ENCODE data around the gene VPS4B.

Gene VPS4B

GRCh38 chr18:63397349-63397748 lies 24.9 kb downstream of the VPS4B start:
- Histone ChIP-seq H3K4me1 (ENCODE audit: insufficient read depth, poor library complexity, severe bottlenecking) (no peaks in the 10 kb centered on the region), H3K4me3 (ENCODE audit: severe bottlenecking) (no peak overlapping the region), H3K27me3 (ENCODE audit: insufficient read depth, poor library complexity, severe bottlenecking) (no peaks in the 10 kb centered on the region), H3K27ac (ENCODE audit: poor library complexity, severe bottlenecking) (no peak overlapping the region), H3K9me3 (ENCODE audit: severe bottlenecking) (no peaks in the 10 kb centered on the region), H3K36me3 (ENCODE audit: low read depth) (peaks cover 87% of the 10 kb centered on the region)
- DNase-seq (ENCODE audit: low spot score) = no peak
- ATAC-seq (ENCODE audit: low read depth) = no peak
- no peak for TF ChIP-seq CTCF (IDR thresholded peaks at IDR 0.05; ENCODE audit: poor library complexity, severe bottlenecking)

- ATAC-seq (ENCODE audit: low read depth) = no peak
- H3K36me3 ChIP-seq (ENCODE audit: low read depth) = peaks cover 85% of the 10 kb centered on the region
- no peak overlapping the region for H3K27ac ChIP-seq (ENCODE audit: poor library complexity, severe bottlenecking)
- no peaks in the 10 kb centered on the region for H3K4me1 ChIP-seq (ENCODE audit: insufficient read depth, poor library complexity, severe bottlenecking)
- TF ChIP-seq CTCF (IDR thresholded peaks at IDR 0.05; ENCODE audit: poor library complexity, severe bottlenecking) = no peak
- H3K9me3 ChIP-seq (ENCODE audit: severe bottlenecking) = no peaks in the 10 kb centered on the region
- H3K4me3 ChIP-seq (ENCODE audit: severe bottlenecking) = no peak overlapping the region
- DNase-seq (ENCODE audit: low spot score) = no peak
- no peaks in the 10 kb centered on the region for H3K27me3 ChIP-seq (ENCODE audit: insufficient read depth, poor library complexity, severe bottlenecking)
Measured at GRCh38 chr18:63395503-63395902, 26.8 kb downstream of the VPS4B start.

- no peak overlapping the region for H3K27ac ChIP-seq (ENCODE audit: poor library complexity, severe bottlenecking)
- ATAC-seq (ENCODE audit: low read depth) (no peak), DNase-seq (ENCODE audit: low spot score) (no peak)
- H3K36me3 ChIP-seq (ENCODE audit: low read depth) = peaks cover 85% of the 10 kb centered on the region
- H3K4me1 ChIP-seq (ENCODE audit: insufficient read depth, poor library complexity, severe bottlenecking) = no peaks in the 10 kb centered on the region
- no peak overlapping the region for H3K4me3 ChIP-seq (ENCODE audit: severe bottlenecking)
- H3K9me3 ChIP-seq (ENCODE audit: severe bottlenecking) = no peaks in the 10 kb centered on the region
- no peak for TF ChIP-seq CTCF (IDR thresholded peaks at IDR 0.05; ENCODE audit: poor library complexity, severe bottlenecking)
- H3K27me3 ChIP-seq (ENCODE audit: insufficient read depth, poor library complexity, severe bottlenecking) = no peaks in the 10 kb centered on the region
Measured at GRCh38 chr18:63394954-63395353, 27.3 kb downstream of the VPS4B start.

- ATAC-seq (ENCODE audit: low read depth) (no peak), DNase-seq (ENCODE audit: low spot score) (no peak)
- peaks cover 32% of the 10 kb centered on the region for H3K36me3 ChIP-seq (ENCODE audit: low read depth)
- no peak for TF ChIP-seq CTCF (IDR thresholded peaks at IDR 0.05; ENCODE audit: poor library complexity, severe bottlenecking)
- H3K4me1 ChIP-seq (ENCODE audit: insufficient read depth, poor library complexity, severe bottlenecking) = no peaks in the 10 kb centered on the region
- H3K27ac ChIP-seq (ENCODE audit: poor library complexity, severe bottlenecking) = no peak overlapping the region
- no peaks in the 10 kb centered on the region for H3K27me3 ChIP-seq (ENCODE audit: insufficient read depth, poor library complexity, severe bottlenecking)
- no peak overlapping the region for H3K4me3 ChIP-seq (ENCODE audit: severe bottlenecking)
- no peaks in the 10 kb centered on the region for H3K9me3 ChIP-seq (ENCODE audit: severe bottlenecking)
Measured at GRCh38 chr18:63387861-63388260, 34.4 kb downstream of the VPS4B start.

- ATAC-seq (ENCODE audit: low read depth) = peak; percentile 14; the same call in 1 of the 3 replicates
- Histone ChIP-seq H3K9me3 (ENCODE audit: severe bottlenecking) (no peaks in the 10 kb centered on the region), H3K27me3 (ENCODE audit: insufficient read depth, poor library complexity, severe bottlenecking) (no peaks in the 10 kb centered on the region), H3K27ac (ENCODE audit: poor library complexity, severe bottlenecking) (no peak overlapping the region), H3K4me1 (ENCODE audit: insufficient read depth, poor library complexity, severe bottlenecking) (peaks cover 10% of the 10 kb centered on the region), H3K36me3 (ENCODE audit: low read depth) (no peaks in the 10 kb centered on the region), H3K4me3 (ENCODE audit: severe bottlenecking) (no peak overlapping the region)
- DNase-seq (ENCODE audit: low spot score) = no peak
- TF ChIP-seq CTCF (IDR thresholded peaks at IDR 0.05; ENCODE audit: poor library complexity, severe bottlenecking) = no peak
Measured at GRCh38 chr18:63382843-63383242, 39.4 kb downstream of the VPS4B start.

Data from RWPE2 (cell line).